Neural cell (in vitro differentiated cells): Measurements from ENCODE around the gene PPIC. TPM values are rescaled to one million over a fixed set of nuclear protein-coding genes. Genes with fewer than 3 reads are reported as not detected.

Source experiments
- H2AFZ ChIP-seq: fragments of 200-600, 300-800 bp; sonication (generic), shearing (Covaris generic); 2 replicates; pipeline ENCODE4 v1.6.0; 2014; ENCODE audit warnings: low read depth, mild to moderate bottlenecking, antibody characterized with exemption, low read length, moderate library complexity
- H3F3A ChIP-seq: fragments of 200-600 bp; shearing (Covaris generic); 2 replicates; pipeline ENCODE4 v1.6.1; 2016; ENCODE audit warnings: mild to moderate bottlenecking, moderate library complexity, mixed read lengths, antibody characterized with exemption, low read length; ENCODE audit not compliant: insufficient read depth, poor library complexity, severe bottlenecking
- H3K27ac ChIP-seq: fragments of 200-600, 300-800 bp; sonication (generic), shearing (Covaris generic); 2 replicates; pipeline ENCODE4 v1.5.1; 2014; ENCODE audit warnings: mild to moderate bottlenecking, low read length, moderate library complexity
- H3K27me3 ChIP-seq: fragments of 300-800, 200-600 bp; sonication (generic), shearing (Covaris generic); 2 replicates; pipeline ENCODE4 v1.6.0; 2014; ENCODE audit warnings: mild to moderate bottlenecking, low read depth, low read length, moderate library complexity; ENCODE audit not compliant: insufficient read depth
- H3K36me3 ChIP-seq: fragments of 300-800, 200-600 bp; sonication (generic), shearing (Covaris generic); 2 replicates; pipeline ENCODE4 v1.5.1; 2014; ENCODE audit warnings: mild to moderate bottlenecking, antibody characterized with exemption, low read length, moderate library complexity; ENCODE audit not compliant: insufficient read depth
- H3K4me2 ChIP-seq: fragments of 300-800, 200-600 bp; sonication (generic), shearing (Covaris generic); 2 replicates; pipeline ENCODE4 v1.6.0; 2014; ENCODE audit warnings: mild to moderate bottlenecking, low read length
- H3K4me3 ChIP-seq: fragments of 300-800, 200-600 bp; sonication (generic), shearing (Covaris generic); 2 replicates; pipeline ENCODE4 v1.5.1; 2014; ENCODE audit warnings: mild to moderate bottlenecking, low read length, moderate library complexity
- H3K79me2 ChIP-seq: fragments of 200-600 bp; shearing (Covaris generic); replicated peaks from 2 replicates; pipeline ENCODE4 v1.6.0; 2014; ENCODE audit warnings: mild to moderate bottlenecking, low read length, moderate library complexity; ENCODE audit not compliant: insufficient read depth
- H3K9ac ChIP-seq: fragments of 300-800, 200-600 bp; sonication (generic), shearing (Covaris generic); 2 replicates; pipeline ENCODE4 v1.6.1; 2016; ENCODE audit warnings: mild to moderate bottlenecking, low read length, mixed read lengths
- H3K9me2 ChIP-seq: fragments of 200-600 bp; shearing (Covaris generic); 2 replicates; pipeline ENCODE4 v1.6.1; 2016; ENCODE audit warnings: mild to moderate bottlenecking, low read length, mixed read lengths; ENCODE audit not compliant: insufficient read depth
- H3K9me3 ChIP-seq: fragments of 200-600, 300-800 bp; sonication (generic), shearing (Covaris generic); 2 replicates; pipeline ENCODE4 v1.6.1; 2016; ENCODE audit warnings: mild to moderate bottlenecking, mixed run types, low read length, moderate library complexity, mixed read lengths
- H4K20me1 ChIP-seq: fragments of 200-600 bp; shearing (Covaris generic); 2 replicates; pipeline ENCODE4 v1.6.1; 2016; ENCODE audit warnings: mild to moderate bottlenecking, mixed run types; ENCODE audit not compliant: insufficient read depth
- CTCF ChIP-seq: fragments of 450-650 bp; IDR thresholded peaks from 2 replicates; pipeline ENCODE4 v1.5.1; 2014; ENCODE audit warnings: antibody characterized with exemption, mild to moderate bottlenecking, moderate library complexity; ENCODE audit not compliant: poor library complexity, severe bottlenecking
- EP300 ChIP-seq: fragments of 450-650 bp; conservative IDR thresholded peaks from 2 replicates; pipeline ENCODE4 v1.6.1; 2014; ENCODE audit warnings: antibody characterized with exemption, mild to moderate bottlenecking, moderate library complexity; ENCODE audit not compliant: poor library complexity, severe bottlenecking
- EZH2 ChIP-seq: fragments of 200-600, 300-800 bp; shearing (Covaris generic), sonication (generic); IDR thresholded peaks from 2 replicates; pipeline ENCODE4 v1.6.1; 2014; ENCODE audit warnings: antibody characterized with exemption, low read length, borderline replicate concordance, mild to moderate bottlenecking; ENCODE audit not compliant: insufficient read depth, poor library complexity, severe bottlenecking
- MXI1 ChIP-seq: fragments of 450-650 bp; conservative IDR thresholded peaks from 2 replicates; pipeline ENCODE4 v1.6.1; 2014; ENCODE audit warnings: antibody characterized with exemption, mild to moderate bottlenecking; ENCODE audit not compliant: poor library complexity, severe bottlenecking
- POLR2AphosphoS5 ChIP-seq: IDR thresholded peaks from 2 replicates; pipeline ENCODE4 v1.6.1; 2012
- RAD21 ChIP-seq: fragments of 450-650 bp; conservative IDR thresholded peaks from 2 replicates; pipeline ENCODE4 v1.6.1; 2014; ENCODE audit warnings: antibody characterized with exemption, mild to moderate bottlenecking, moderate library complexity
- REST ChIP-seq: IDR thresholded peaks from 2 replicates; pipeline ENCODE4 v1.6.1; 2012; ENCODE audit warnings: borderline replicate concordance
- SMC3 ChIP-seq: fragments of 450-650 bp; conservative IDR thresholded peaks from 2 replicates; pipeline ENCODE4 v1.6.1; 2014; ENCODE audit warnings: antibody characterized with exemption, mild to moderate bottlenecking, moderate library complexity; ENCODE audit not compliant: poor library complexity
- TAF1 ChIP-seq: IDR thresholded peaks from 2 replicates; pipeline ENCODE4 v1.6.1; 2012; ENCODE audit warnings: low read depth
- polyA plus RNA-seq: library from polyadenylated mRNA; depleted of rRNA; stranded (reverse); fragments of >200 nt; gene quantifications from 2 replicates; pipeline ENCODE4 v1.2.3, GENCODE V29; 2014

Gene PPIC
- polyA plus RNA-seq, 1 donor from 2014 or later = not detected

DNA sequence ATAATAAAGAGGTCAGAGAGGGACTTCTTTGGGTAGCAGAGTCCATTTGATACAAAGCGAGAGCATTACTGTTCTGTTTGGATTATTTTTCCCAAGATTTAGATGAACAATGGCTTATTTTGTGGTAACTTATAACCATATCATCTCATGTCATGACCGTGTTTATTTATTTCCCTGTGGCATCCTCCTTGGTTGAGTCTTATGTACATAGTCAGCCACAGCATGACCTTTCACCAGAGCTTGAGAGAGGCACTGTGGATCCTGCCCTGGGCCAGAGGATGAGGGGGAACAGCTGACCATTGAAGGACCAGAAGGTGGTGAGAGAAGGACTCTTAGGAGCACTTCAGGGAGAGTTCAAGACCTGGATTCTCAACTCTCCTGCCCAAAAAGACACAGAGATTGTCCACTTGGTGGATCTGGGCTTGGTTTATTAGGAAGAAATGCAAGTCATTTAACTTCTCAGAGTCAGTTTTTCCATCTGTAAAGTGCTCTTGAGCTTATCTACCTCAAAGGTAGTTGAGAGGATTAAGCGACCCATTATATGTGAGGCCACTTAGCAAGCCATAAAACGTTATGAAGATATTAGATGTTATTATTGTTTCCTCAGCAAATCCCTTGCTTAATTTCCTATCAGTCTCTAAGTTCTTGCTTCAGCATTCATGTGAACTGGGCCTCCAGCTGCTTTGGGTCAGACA is 51.4 kb downstream of the PPIC start:
- Histone ChIP-seq H3K27ac (no peak overlapping the region), H3K4me3 (no peak overlapping the region), H3K9ac (no peak overlapping the region), H4K20me1 (no peaks in the 10 kb centered on the region), H3K9me2 (no peaks in the 10 kb centered on the region), H3K36me3 (no peaks in the 10 kb centered on the region), H3K27me3 (no peaks in the 10 kb centered on the region), H3F3A (no peaks in the 10 kb centered on the region), H2AFZ (no peak overlapping the region), H3K79me2 (no peaks in the 10 kb centered on the region), H3K4me2 (no peak overlapping the region), H3K9me3 (no peaks in the 10 kb centered on the region)
- TF ChIP-seq EP300 (no peak), EZH2 (no peak), SMC3 (no peak), MXI1 (no peak), TAF1 (no peak), REST (no peak), RAD21 (no peak), POLR2AphosphoS5 (no peak), CTCF (no peak)

DNA sequence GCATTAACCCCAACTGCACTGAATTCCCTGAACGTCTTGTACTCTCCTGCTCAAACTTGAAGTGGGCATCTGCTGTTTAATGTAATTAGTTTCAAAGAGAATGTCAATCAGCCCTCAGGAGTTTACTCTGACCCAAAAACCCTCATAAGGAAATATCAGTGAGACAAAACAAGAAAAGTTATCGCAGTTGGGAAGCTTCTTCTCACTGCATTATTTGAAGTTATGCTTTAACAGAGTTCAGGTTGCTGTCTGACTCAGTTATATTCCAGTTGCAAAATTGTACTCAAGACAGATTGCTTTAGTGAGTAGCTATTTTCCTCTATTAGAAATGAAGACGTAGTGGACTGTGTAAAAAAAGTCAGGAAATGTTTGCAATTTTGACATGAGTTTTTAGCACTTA is 52.1 kb downstream of the PPIC start:
- no peaks in the 10 kb centered on the region for H3K79me2 ChIP-seq
- H3K4me3 ChIP-seq = no peak overlapping the region
- no peaks in the 10 kb centered on the region for H3F3A ChIP-seq
- H3K9ac ChIP-seq = no peak overlapping the region
- H3K9me2 ChIP-seq = no peaks in the 10 kb centered on the region
- no peak overlapping the region for H3K4me2 ChIP-seq
- H3K36me3 ChIP-seq = no peaks in the 10 kb centered on the region
- no peaks in the 10 kb centered on the region for H4K20me1 ChIP-seq
- no peak overlapping the region for H2AFZ ChIP-seq
- H3K9me3 ChIP-seq = no peaks in the 10 kb centered on the region
- no peaks in the 10 kb centered on the region for H3K27me3 ChIP-seq
- H3K27ac ChIP-seq = no peak overlapping the region
- TF ChIP-seq POLR2AphosphoS5 = no peak
- TF ChIP-seq EP300 = no peak
- no peak for TF ChIP-seq MXI1
- TF ChIP-seq TAF1 = no peak
- no peak for TF ChIP-seq SMC3
- TF ChIP-seq EZH2 = no peak
- TF ChIP-seq RAD21 = no peak
- no peak for TF ChIP-seq CTCF
- TF ChIP-seq REST = no peak
